K562 treated with DMSO at 1 percent for 12 hours (cell line): ENCODE data around the gene CANT1. TPM values are rescaled to one million over a fixed set of nuclear protein-coding genes. Genes with fewer than 3 reads are reported as not detected.

Experiments
- total RNA-seq: library from RNA; unstranded; fragments of 300-600 nt; gene quantifications from 2 replicates; pipeline ENCODE4 v1.2.3, GENCODE V29; 2022; ENCODE audit not compliant: insufficient read depth

CANT1 gene
- total RNA-seq = 40.4 and 72.2 TPM in 2 replicates

GRCh38 chr17:79009397-79010303 lies at the start of gene CANT1:
Gene CANT1, minus strand, starts transcription at chr17:79009764. Its CDS starts 12,142 bp downstream, at chr17:78997622.

GRCh38 chr17:79023886-79024771 lies 14.6 kb upstream of the CANT1 start, which contains the start of gene C1QTNF1:
Gene C1QTNF1, plus strand, starts transcription at chr17:79024169. Its CDS starts 19,800 bp downstream, at chr17:79043969.

GRCh38 chr17:78979780-78980623 lies 29.6 kb downstream of the CANT1 start, which contains the start of gene LGALS3BP:
Gene LGALS3BP, minus strand, starts transcription at chr17:78979923. Its CDS starts 2,732 bp downstream, at chr17:78977191.

Other genes starting within 250 kb of the CANT1 start
- gene CYTH1, start 227.5 kb downstream of the CANT1 start, total RNA-seq = 25.0 and 38.3 TPM in 2 replicates
- 15.4 and 23.1 TPM in 2 replicates for gene USP36, start 168.9 kb downstream of the CANT1 start, total RNA-seq
- gene CEP295NL, start 106.6 kb downstream of the CANT1 start, total RNA-seq = not detected in 2 replicates
- not detected in 2 replicates for gene TIMP2, start 84.4 kb downstream of the CANT1 start, total RNA-seq
- 65.3 and 75.1 TPM in 2 replicates for gene LGALS3BP, start 29.8 kb downstream of the CANT1 start, total RNA-seq
- not detected in 2 replicates for gene C1QTNF1, start 14.4 kb upstream of the CANT1 start, total RNA-seq
- 8.4 and 19.3 TPM in 2 replicates for gene ENGASE, start 65.1 kb upstream of the CANT1 start, total RNA-seq